ENCODE measurements around the gene ADAMTSL1. TPM values are rescaled to one million over a fixed set of nuclear protein-coding genes. Genes with fewer than 3 reads are reported as not detected.

Gene ADAMTSL1
- total RNA-seq, 2 experiments from 2014 or later: not detected

GRCh38 chr9:18837402-18837801 lies 363.4 kb downstream of the ADAMTSL1 start:
- Mint-ChIP-seq H3K4me3 (no peak overlapping the region), H3K4me1 (ENCODE audit: low read depth) (no peaks in the 10 kb centered on the region), H3K27me3 (no peaks in the 10 kb centered on the region), H3K9me3 (peaks cover 1% of the 10 kb centered on the region), H3K36me3 (ENCODE audit: low read depth) (no peaks in the 10 kb centered on the region), H3K27ac (no peak overlapping the region)
- intact Hi-C loops (cut with micrococcal nuclease): no loop called here
- TF ChIP-seq CTCF (IDR thresholded peaks at IDR 0.05): no peak
- DNase-seq (no peak), ATAC-seq (no peak)
- ChIA-PET POLR2A (no interaction called here), CTCF (no interaction called here)

DNA sequence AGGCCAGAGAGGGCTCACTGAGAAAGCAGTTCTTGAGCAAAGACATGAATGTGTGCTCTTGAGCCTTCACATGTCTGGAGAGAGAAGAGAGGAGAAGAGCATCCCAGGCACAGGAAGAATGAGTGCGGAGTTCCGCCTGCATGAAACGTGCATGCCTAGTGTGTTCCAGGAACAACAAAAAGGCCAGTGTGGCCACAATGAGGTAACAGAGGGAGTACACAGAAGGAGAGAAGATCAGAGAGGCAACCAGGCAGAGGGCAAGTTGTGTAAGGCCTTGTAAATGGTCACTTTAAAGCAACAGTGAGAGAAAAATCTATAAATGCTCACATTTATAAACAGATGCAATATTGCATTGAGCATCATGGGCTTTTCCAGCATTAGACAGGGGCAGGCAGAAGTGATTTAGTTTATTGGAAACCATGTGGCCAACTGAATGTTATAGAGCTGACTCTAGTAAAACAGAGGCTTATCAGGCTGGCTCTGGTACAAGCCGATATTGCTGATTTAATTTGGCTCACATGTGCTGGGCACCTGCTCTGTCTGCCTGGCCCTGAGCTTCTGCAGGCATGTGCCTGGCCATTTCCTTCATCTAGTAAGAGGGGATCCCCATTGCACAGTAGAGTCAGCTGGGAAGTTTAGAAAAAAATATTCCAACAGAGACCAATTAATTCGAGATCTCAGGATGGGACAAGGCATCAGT lies 373.8 kb downstream of the ADAMTSL1 start:
- Mint-ChIP-seq H3K36me3 (ENCODE audit: low read depth) (no peaks in the 10 kb centered on the region), H3K9me3 (no peaks in the 10 kb centered on the region), H3K27ac (no peak overlapping the region), H3K4me1 (ENCODE audit: low read depth) (no peaks in the 10 kb centered on the region), H3K27me3 (no peaks in the 10 kb centered on the region), H3K4me3 (no peak overlapping the region)
- POLR2A ChIA-PET: no interaction called here
- no peak for DNase-seq
- ATAC-seq: no peak
- CTCF ChIA-PET: no interaction called here
- intact Hi-C loops (cut with micrococcal nuclease): no loop called here
- TF ChIP-seq CTCF (IDR thresholded peaks at IDR 0.05): no peak

DNA sequence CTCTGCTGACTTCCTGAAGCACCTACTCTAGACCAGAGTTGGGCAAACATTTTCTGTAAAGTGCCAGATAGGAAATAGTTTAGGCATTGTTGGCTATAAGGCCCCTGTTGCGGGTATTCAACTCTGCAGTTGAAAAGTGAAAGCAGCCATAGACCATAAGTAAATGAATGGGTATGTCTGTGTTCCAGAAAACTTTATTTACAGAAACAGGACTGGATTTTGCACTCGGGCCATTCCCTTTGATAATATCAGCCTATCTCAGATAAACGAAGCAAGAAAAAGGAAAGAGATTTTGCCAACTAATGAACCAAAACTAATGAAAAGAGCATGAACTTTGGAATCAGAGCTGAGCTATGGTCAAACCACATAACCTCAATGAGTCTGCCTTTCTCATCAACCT lies 374.7 kb downstream of the ADAMTSL1 start:
- intact Hi-C loops (cut with micrococcal nuclease): no loop called here
- Mint-ChIP-seq H3K4me1 (ENCODE audit: low read depth) (no peaks in the 10 kb centered on the region), H3K4me3 (no peak overlapping the region), H3K27me3 (no peaks in the 10 kb centered on the region), H3K36me3 (ENCODE audit: low read depth) (no peaks in the 10 kb centered on the region), H3K9me3 (no peaks in the 10 kb centered on the region), H3K27ac (no peak overlapping the region)
- ATAC-seq: no peak
- DNase-seq: no peak
- ChIA-PET CTCF (no interaction called here), POLR2A (no interaction called here)
- no peak for TF ChIP-seq CTCF (IDR thresholded peaks at IDR 0.05)

DNA sequence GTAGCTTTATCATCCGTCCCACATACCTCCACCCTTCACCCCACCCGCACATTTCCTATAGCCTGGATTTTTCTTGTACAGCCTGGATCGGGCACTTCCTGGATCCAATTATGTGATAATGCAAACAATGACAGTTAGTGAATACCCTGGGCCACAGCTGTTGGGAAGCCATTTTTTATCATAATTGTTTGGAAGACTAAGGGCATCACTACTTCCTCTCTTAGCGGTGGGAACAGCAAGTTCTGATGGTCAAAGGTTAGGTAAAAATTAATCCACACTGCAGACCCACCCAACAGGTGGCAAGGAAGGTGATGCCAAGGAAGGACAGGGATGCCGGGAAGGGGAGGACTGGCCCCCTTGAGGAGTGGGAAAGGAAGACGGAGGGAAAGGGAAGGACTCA lies 375.3 kb downstream of the ADAMTSL1 start:
- H3K4me3 Mint-ChIP-seq: no peak overlapping the region
- ATAC-seq (no peak), DNase-seq (no peak)
- ChIA-PET POLR2A (no interaction called here), CTCF (no interaction called here)
- H3K4me1 Mint-ChIP-seq (ENCODE audit: low read depth): no peaks in the 10 kb centered on the region
- intact Hi-C loops (cut with micrococcal nuclease): no loop called here
- no peak overlapping the region for H3K27ac Mint-ChIP-seq
- no peaks in the 10 kb centered on the region for H3K9me3 Mint-ChIP-seq
- H3K36me3 Mint-ChIP-seq (ENCODE audit: low read depth): no peaks in the 10 kb centered on the region
- H3K27me3 Mint-ChIP-seq: no peaks in the 10 kb centered on the region
- no peak for TF ChIP-seq CTCF (IDR thresholded peaks at IDR 0.05)

- TF ChIP-seq CTCF (IDR thresholded peaks at IDR 0.05): no peak
- no peak for DNase-seq
- Mint-ChIP-seq H3K4me1 (ENCODE audit: low read depth) (no peaks in the 10 kb centered on the region), H3K4me3 (no peak overlapping the region), H3K27me3 (no peaks in the 10 kb centered on the region), H3K27ac (no peak overlapping the region), H3K9me3 (no peaks in the 10 kb centered on the region), H3K36me3 (ENCODE audit: low read depth) (no peaks in the 10 kb centered on the region)
- CTCF ChIA-PET: no interaction called here
- ATAC-seq: no peak
- intact Hi-C loops (cut with micrococcal nuclease): no loop called here
- POLR2A ChIA-PET: no interaction called here
These were observed 376.1 kb downstream of the ADAMTSL1 start for GRCh38 chr9:18849890-18850677.
